Activated naive CD8-positive, alpha-beta T cell treated with anti-CD3 and anti-CD28 coated beads for 36 hours (primary cell): ENCODE measurements around the gene DQX1. TPM values are rescaled to one million over a fixed set of nuclear protein-coding genes. Genes with fewer than 3 reads are reported as not detected.
A peak's percentile ranks its signal among the peaks of the same experiment; 100 is the strongest.
"Not testable (repeated sequence)": the region's sequence is repeated elsewhere in the genome, so short reads cannot be mapped to it uniquely, and the experiment has no call there.

Experiments
- DNase-seq: peaks from one replicate; pipeline ENCODE4 v3.0.0; 2021
- H3K27ac Mint-ChIP-seq: one replicate; pipeline ENCODE4 v1.8.0; 2022; ENCODE audit warnings: mild to moderate bottlenecking, moderate library complexity, mixed read lengths
- H3K27me3 Mint-ChIP-seq: one replicate; pipeline ENCODE4 v1.8.0; 2022; ENCODE audit warnings: mild to moderate bottlenecking, mixed read lengths
- H3K36me3 Mint-ChIP-seq: one replicate; pipeline ENCODE4 v1.8.0; 2021; ENCODE audit warnings: mild to moderate bottlenecking, mixed read lengths
- H3K4me1 Mint-ChIP-seq: one replicate; pipeline ENCODE4 v1.8.0; 2021; ENCODE audit warnings: mixed read lengths
- H3K4me3 Mint-ChIP-seq: one replicate; pipeline ENCODE4 v1.8.0; 2022; ENCODE audit warnings: mild to moderate bottlenecking, moderate library complexity, mixed read lengths
- H3K9me3 Mint-ChIP-seq: one replicate; pipeline ENCODE4 v1.8.0; 2022; ENCODE audit warnings: mixed read lengths
- total RNA-seq, 2 experiments: library from RNA; stranded (reverse); gene quantifications; one replicate each; pipeline ENCODE4 v1.2.3, GENCODE V29; 2021

Gene DQX1
- total RNA-seq, 2 experiments from 2014 or later: 0.16 to 0.27 TPM

- DNase-seq: peak; percentile 91
- H3K27ac Mint-ChIP-seq: peak within 1 kb of the TSS; percentile 100
- peaks cover 25% of the 10 kb centered on the region for H3K36me3 Mint-ChIP-seq
- H3K27me3 Mint-ChIP-seq: no peaks in the 10 kb centered on the region
- H3K4me1 Mint-ChIP-seq: peaks cover 27% of the 10 kb centered on the region
- no peaks in the 10 kb centered on the region for H3K9me3 Mint-ChIP-seq
- peak within 1 kb of the TSS; percentile 99 for H3K4me3 Mint-ChIP-seq
Measured at GRCh38 chr2:74482801-74483674, 43.0 kb downstream of the DQX1 start, which contains the start of the genes CCDC142 and TTC31. Gene CCDC142, minus strand, starts transcription at chr2:74482998. Its CDS starts 161 bp downstream, at chr2:74482837. Gene TTC31, plus strand, starts transcription at chr2:74483081. Its CDS starts 15 bp downstream, at chr2:74483096.

- peaks cover 25% of the 10 kb centered on the region for H3K36me3 Mint-ChIP-seq
- DNase-seq: peak; percentile 72
- H3K4me1 Mint-ChIP-seq: peaks cover 27% of the 10 kb centered on the region
- H3K4me3 Mint-ChIP-seq: peak overlapping the region; percentile 99
- peak overlapping the region; percentile 100 for H3K27ac Mint-ChIP-seq
- no peaks in the 10 kb centered on the region for H3K27me3 Mint-ChIP-seq
- H3K9me3 Mint-ChIP-seq: no peaks in the 10 kb centered on the region
Measured at GRCh38 chr2:74481961-74482800, 43.9 kb downstream of the DQX1 start.

GRCh38 chr2:74481431-74481830, 44.6 kb downstream of the DQX1 start:
- DNase-seq: no peak
- Mint-ChIP-seq H3K4me3 (peak overlapping the region; percentile 99), H3K9me3 (no peaks in the 10 kb centered on the region), H3K4me1 (peaks cover 27% of the 10 kb centered on the region), H3K36me3 (peaks cover 27% of the 10 kb centered on the region), H3K27me3 (no peaks in the 10 kb centered on the region), H3K27ac (no peak overlapping the region)

GRCh38 chr2:74474899-74475298, 51.1 kb downstream of the DQX1 start:
- Mint-ChIP-seq H3K4me1 (peaks cover 7% of the 10 kb centered on the region), H3K9me3 (no peaks in the 10 kb centered on the region), H3K27me3 (no peaks in the 10 kb centered on the region), H3K4me3 (no peak overlapping the region), H3K36me3 (peaks cover 30% of the 10 kb centered on the region), H3K27ac (no peak overlapping the region)
- no peak for DNase-seq

- no peaks in the 10 kb centered on the region for H3K27me3 Mint-ChIP-seq
- no peak overlapping the region for H3K27ac Mint-ChIP-seq
- H3K4me1 Mint-ChIP-seq: peaks cover 6% of the 10 kb centered on the region
- no peak overlapping the region for H3K4me3 Mint-ChIP-seq
- no peak for DNase-seq
- H3K36me3 Mint-ChIP-seq: peaks cover 32% of the 10 kb centered on the region
- no peaks in the 10 kb centered on the region for H3K9me3 Mint-ChIP-seq
Measured at GRCh38 chr2:74474481-74474880, 51.5 kb downstream of the DQX1 start.

GRCh38 chr2:74472945-74473258, 53.1 kb downstream of the DQX1 start:
- Mint-ChIP-seq H3K4me1 (peaks cover 6% of the 10 kb centered on the region), H3K27me3 (no peaks in the 10 kb centered on the region), H3K4me3 (peak overlapping the region; percentile 98), H3K36me3 (peaks cover 29% of the 10 kb centered on the region), H3K27ac (peak overlapping the region; percentile 97), H3K9me3 (no peaks in the 10 kb centered on the region)
- no peak for DNase-seq

- Mint-ChIP-seq H3K36me3 (peaks cover 29% of the 10 kb centered on the region), H3K27me3 (no peaks in the 10 kb centered on the region), H3K4me3 (peak within 1 kb of the TSS; percentile 98), H3K9me3 (no peaks in the 10 kb centered on the region), H3K27ac (peak within 1 kb of the TSS; percentile 97), H3K4me1 (peaks cover 6% of the 10 kb centered on the region)
- peak; percentile 95 for DNase-seq
Measured at GRCh38 chr2:74472086-74472944, 53.7 kb downstream of the DQX1 start, which contains the start of gene MRPL53. Gene MRPL53, minus strand, starts transcription at chr2:74472680. Its CDS starts 20 bp downstream, at chr2:74472660.

GRCh38 chr2:74471332-74472065, 54.5 kb downstream of the DQX1 start:
- peak overlapping the region; percentile 97 for H3K27ac Mint-ChIP-seq
- peaks cover 9% of the 10 kb centered on the region for H3K4me1 Mint-ChIP-seq
- no peak for DNase-seq
- peak overlapping the region; percentile 98 for H3K4me3 Mint-ChIP-seq
- no peaks in the 10 kb centered on the region for H3K9me3 Mint-ChIP-seq
- peaks cover 26% of the 10 kb centered on the region for H3K36me3 Mint-ChIP-seq
- H3K27me3 Mint-ChIP-seq: no peaks in the 10 kb centered on the region

- not testable (repeated sequence) for H3K9me3 Mint-ChIP-seq
Measured at GRCh38 chr2:74470742-74471141, 55.3 kb downstream of the DQX1 start.

More at GRCh38 chr2:74470742-74471141, 55.3 kb downstream of the DQX1 start:
- peaks cover 26% of the 10 kb centered on the region for H3K36me3 Mint-ChIP-seq
- H3K4me1 Mint-ChIP-seq, H3K27me3 Mint-ChIP-seq, DNase-seq: not testable (repeated sequence)
- peak overlapping the region; percentile 55 for H3K27ac Mint-ChIP-seq
- peak overlapping the region; percentile 44 for H3K4me3 Mint-ChIP-seq

Other genes with a start within 250 kb of the DQX1 start
- 1 to 10 TPM in 1 of 2 experiments, under 1 TPM in 1; 0.74 to 1.5 TPM for gene SLC4A5, start 182.8 kb downstream of the DQX1 start, total RNA-seq
- 10 to 100 TPM; 93.6 to 94.1 TPM for gene DCTN1, start 145.9 kb downstream of the DQX1 start, total RNA-seq
- gene C2orf81, start 104.6 kb downstream of the DQX1 start, total RNA-seq: 1 to 10 TPM; 5.1 to 6.2 TPM
- 10 to 100 TPM; 88.6 to 90.2 TPM for gene WDR54, start 104.5 kb downstream of the DQX1 start, total RNA-seq
- gene RTKN, start 84.3 kb downstream of the DQX1 start, total RNA-seq: 1 to 10 TPM; 1.6 to 1.8 TPM
- 10 to 100 TPM; 29.0 to 30.9 TPM for gene INO80B, start 71.1 kb downstream of the DQX1 start, total RNA-seq
- 10 to 100 TPM; 19.1 to 20.1 TPM for gene WBP1, start 67.8 kb downstream of the DQX1 start, total RNA-seq
- gene MOGS, start 60.8 kb downstream of the DQX1 start, total RNA-seq: 10 to 100 TPM; 54.7 to 59.5 TPM
- 100 to 1,000 TPM; 105 to 111 TPM for gene MRPL53, start 53.6 kb downstream of the DQX1 start, total RNA-seq
- 10 to 100 TPM in 1 of 2 experiments, 1 to 10 TPM in 1; 8.0 to 11.8 TPM for gene CCDC142, start 43.2 kb downstream of the DQX1 start, total RNA-seq
- gene TTC31, start 43.1 kb downstream of the DQX1 start, total RNA-seq: 10 to 100 TPM; 22.7 to 23.2 TPM
- under 1 TPM in 1 of 2 experiments, not detected in 1; 0.18 TPM for gene LBX2, start 26.6 kb downstream of the DQX1 start, total RNA-seq
- 10 to 100 TPM; 17.7 to 18.9 TPM for gene PCGF1, start 18.5 kb downstream of the DQX1 start, total RNA-seq
- gene TLX2, start 11.8 kb downstream of the DQX1 start, total RNA-seq: under 1 TPM in 1 of 2 experiments, not detected in 1; 0.12 TPM
- 100 to 1,000 TPM; 138 to 140 TPM for gene AUP1, start 3.5 kb upstream of the DQX1 start, total RNA-seq
- 10 to 100 TPM; 56.8 to 59.3 TPM for gene HTRA2, start 3.7 kb upstream of the DQX1 start, total RNA-seq
- 1 to 10 TPM; 1.9 to 2.7 TPM for gene LOXL3, start 27.7 kb upstream of the DQX1 start, total RNA-seq
- gene DOK1, start 28.5 kb upstream of the DQX1 start, total RNA-seq: 10 to 100 TPM; 19.6 to 23.5 TPM
- gene M1AP, start 122.1 kb upstream of the DQX1 start, total RNA-seq: under 1 TPM in 1 of 2 experiments, not detected in 1; 0.23 TPM
- gene SEMA4F, start 128.0 kb upstream of the DQX1 start, total RNA-seq: 1 to 10 TPM; 3.9 to 4.2 TPM